Measurements from ENCODE around the gene CLDN24. TPM values are rescaled to one million over a fixed set of nuclear protein-coding genes. Genes with fewer than 3 reads are reported as not detected.
A peak's percentile ranks its signal among the peaks of the same experiment; 100 is the strongest.

CLDN24 gene
- total and polyA plus RNA-seq, 2 experiments from 2014 or later: not detected

- Histone ChIP-seq H3K27ac (no peak overlapping the region), H3K27me3 (no peaks in the 10 kb centered on the region), H3K4me3 (no peak overlapping the region), H3K9me3 (ENCODE audit: low read depth) (no peaks in the 10 kb centered on the region), H3K36me3 (no peaks in the 10 kb centered on the region), H3K4me1 (ENCODE audit: low read depth) (no peaks in the 10 kb centered on the region)
- no peak for TF ChIP-seq CTCF (IDR thresholded peaks at IDR 0.05; ENCODE audit: low read depth, low read length)
- no peak for DNase-seq (ENCODE audit: low read depth in 1 of 2, low spot score in 1 of 2)
Measured at GRCh38 chr4:183350317-183351071, 28.3 kb upstream of the CLDN24 start.

- H3K9me3 ChIP-seq (ENCODE audit: low read depth): no peaks in the 10 kb centered on the region
- peak in 1 of 2 donors; percentile 38 for DNase-seq (ENCODE audit: low read depth in 1 of 2, low spot score in 1 of 2)
- no peak overlapping the region for H3K4me3 ChIP-seq
- H3K36me3 ChIP-seq: no peaks in the 10 kb centered on the region
- no peaks in the 10 kb centered on the region for H3K4me1 ChIP-seq (ENCODE audit: low read depth)
- no peak overlapping the region for H3K27ac ChIP-seq
- no peaks in the 10 kb centered on the region for H3K27me3 ChIP-seq
- TF ChIP-seq CTCF (IDR thresholded peaks at IDR 0.05; ENCODE audit: low read depth, low read length): no peak
Measured at GRCh38 chr4:183349673-183350072, 27.4 kb upstream of the CLDN24 start.

GRCh38 chr4:183348706-183349659, 26.8 kb upstream of the CLDN24 start:
- Histone ChIP-seq H3K9me3 (ENCODE audit: low read depth) (no peaks in the 10 kb centered on the region), H3K27me3 (no peaks in the 10 kb centered on the region), H3K27ac (no peak overlapping the region), H3K36me3 (no peaks in the 10 kb centered on the region), H3K4me3 (no peak overlapping the region), H3K4me1 (ENCODE audit: low read depth) (no peaks in the 10 kb centered on the region)
- TF ChIP-seq CTCF (IDR thresholded peaks at IDR 0.05; ENCODE audit: low read depth, low read length): no peak
- peak in 1 of 2 donors; percentile 83 for DNase-seq (ENCODE audit: low read depth in 1 of 2, low spot score in 1 of 2)

- H3K4me1 ChIP-seq (ENCODE audit: low read depth): no peaks in the 10 kb centered on the region
- H3K27me3 ChIP-seq: no peaks in the 10 kb centered on the region
- H3K27ac ChIP-seq: no peak overlapping the region
- no peak overlapping the region for H3K4me3 ChIP-seq
- no peak for TF ChIP-seq CTCF (IDR thresholded peaks at IDR 0.05; ENCODE audit: low read depth, low read length)
- H3K9me3 ChIP-seq (ENCODE audit: low read depth): no peaks in the 10 kb centered on the region
- no peak for DNase-seq (ENCODE audit: low read depth in 1 of 2, low spot score in 1 of 2)
- H3K36me3 ChIP-seq: no peaks in the 10 kb centered on the region
Measured at GRCh38 chr4:183348136-183348535, 25.9 kb upstream of the CLDN24 start.

- H3K4me1 ChIP-seq (ENCODE audit: low read depth): no peaks in the 10 kb centered on the region
- no peaks in the 10 kb centered on the region for H3K27me3 ChIP-seq
- H3K4me3 ChIP-seq: no peak overlapping the region
- peak in 1 of 2 donors; percentile 51 for DNase-seq (ENCODE audit: low read depth in 1 of 2, low spot score in 1 of 2)
- TF ChIP-seq CTCF (IDR thresholded peaks at IDR 0.05; ENCODE audit: low read depth, low read length): no peak
- no peak overlapping the region for H3K27ac ChIP-seq
- H3K9me3 ChIP-seq (ENCODE audit: low read depth): no peaks in the 10 kb centered on the region
- no peaks in the 10 kb centered on the region for H3K36me3 ChIP-seq
Measured at GRCh38 chr4:183347566-183347965, 25.3 kb upstream of the CLDN24 start.
